Gastrocnemius medialis (tissue), 4 donors: ENCODE measurements around the gene EIF4E3.

Experiments
- CTCF ChIP-seq, 5 experiments: fragments of 450-650 bp in 3 of 5; fragments of 200-600 bp in 2 of 5; sonication (generic) in 2 of 5; IDR thresholded peaks in 4 of 5; conservative IDR thresholded peaks in 1 of 5; 1 replicate in 4 of 5; 2 replicates in 1 of 5; pipeline ENCODE4 v1.5.1; 2016 to 2019; ENCODE audit warnings: antibody characterized with exemption in 5 of 5, mild to moderate bottlenecking in 3 of 5, moderate library complexity in 3 of 5
- POLR2A ChIP-seq, 2 donors: fragments of 450-650 bp; IDR thresholded peaks; one replicate each; pipeline ENCODE4 v1.6.1; 2017; ENCODE audit warnings: antibody characterized with exemption in 2 of 2, mild to moderate bottlenecking in 2 of 2, moderate library complexity in 2 of 2

DNA sequence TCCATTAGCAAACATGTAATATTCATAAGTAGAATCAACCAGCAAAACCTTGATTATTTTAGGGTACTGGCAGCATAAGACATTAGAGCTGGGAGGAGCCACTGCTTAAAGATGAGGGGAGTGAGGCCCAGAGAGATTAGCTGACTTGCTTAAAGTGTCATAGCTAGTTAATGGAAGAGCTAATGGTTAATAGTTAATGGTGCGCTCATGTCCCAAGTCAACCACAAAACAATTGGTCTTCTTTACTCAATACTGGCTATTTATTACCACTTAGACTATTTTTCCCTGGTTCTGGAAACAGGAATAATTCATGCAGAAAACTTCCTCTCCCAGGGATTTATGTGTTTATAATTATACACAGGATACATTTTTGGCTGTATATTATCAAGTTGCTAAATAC lies 33.1 kb downstream of the EIF4E3 start:
- TF ChIP-seq CTCF (IDR thresholded peaks at IDR 0.05 in 4 of 5, conservative IDR thresholded peaks at IDR 0.05 in 1 of 5) (no peak), POLR2A (IDR thresholded peaks at IDR 0.05) (no peak)
